Mammary epithelial cell (primary cell): ENCODE measurements around the gene PAPPA2.
A peak's percentile ranks its signal among the peaks of the same experiment; 100 is the strongest.

ENCODE experiments used
- CTCF ChIP-seq, 2 donors: IDR thresholded peaks in 1 of 2; conservative IDR thresholded peaks in 1 of 2; 2 replicates each; pipeline ENCODE4 v1.5.1; 2011 to 2012; ENCODE audit warnings: inconsistent platforms in 2 of 2, low read length in 2 of 2, mild to moderate bottlenecking in 2 of 2, control low read depth in 1 of 2, low read depth in 1 of 2; ENCODE audit not compliant: insufficient read depth in 1 of 2; ENCODE audit errors: extremely low read depth in 1 of 2
- EZH2 ChIP-seq: IDR thresholded peaks from 2 replicates; pipeline ENCODE4 v1.6.1; 2012; ENCODE audit warnings: low read length, inconsistent platforms, borderline replicate concordance

- TF ChIP-seq CTCF (conservative IDR thresholded peaks at IDR 0.05 in 1 of 2, IDR thresholded peaks at IDR 0.05 in 1 of 2; ENCODE audit: extremely low read depth in 1 of 2, insufficient read depth in 1 of 2, low read depth in 1 of 2, low read length in 2 of 2), result peak; percentile 73 to 90
- TF ChIP-seq EZH2, result no peak
Measured at GRCh38 chr1:176880955-176881595, 418.1 kb downstream of the PAPPA2 start.
